ENCODE data around the gene LNX2. TPM values are rescaled to one million over a fixed set of nuclear protein-coding genes. Genes with fewer than 3 reads are reported as not detected.

LNX2 gene
- total RNA-seq, 2 experiments from 2014 or later: 6.8 to 9.7 TPM

- no peak overlapping the region for H3K4me2 ChIP-seq (ENCODE audit: low read length)
- no peak overlapping the region for H3K27ac ChIP-seq (ENCODE audit: low read depth, low read length, poor library complexity, severe bottlenecking)
- H3K79me2 ChIP-seq (ENCODE audit: insufficient read depth, low read depth, low read length): no peaks in the 10 kb centered on the region
- no peaks in the 10 kb centered on the region for H3K9me3 ChIP-seq (ENCODE audit: low read length)
- CTCF ChIA-PET (ENCODE audit: unreplicated experiment): no interaction called here
- TF ChIP-seq EZH2phosphoT487 (IDR thresholded peaks at IDR 0.05; ENCODE audit: borderline replicate concordance, low read depth, low read length) (no peak), CTCF (conservative IDR thresholded peaks at IDR 0.05; ENCODE audit: low read length) (no peak)
- H3K9me2 ChIP-seq (ENCODE audit: insufficient read depth, low read length): no peaks in the 10 kb centered on the region
- peaks cover 28% of the 10 kb centered on the region; the same call in 1 of the 2 replicates for H3K36me3 ChIP-seq (ENCODE audit: insufficient read depth, low read length)
- POLR2A ChIA-PET: interaction anchor here (0.6 to 2.1 kb wide), 2 partner anchors 10 to 432 kb away, joined by 3 to 6 read pairs; no protein-coding TSS in a partner anchor
- no peak overlapping the region for H3K4me3 ChIP-seq (ENCODE audit: low read depth, low read length, poor library complexity, severe bottlenecking)
- intact Hi-C loops (cut with micrococcal nuclease; ENCODE audit: unreplicated experiment): no loop called here
- no peaks in the 10 kb centered on the region for H3K4me1 ChIP-seq (ENCODE audit: insufficient read depth, low read length, poor library complexity, severe bottlenecking)
- H4K20me1 ChIP-seq (ENCODE audit: insufficient read depth, low read length): no peaks in the 10 kb centered on the region
- no peak overlapping the region for H2AFZ ChIP-seq (ENCODE audit: low read length)
- TSS peak; percentile 70 for BruUV-seq (replicated peaks)
- no peak for DNase-seq (ENCODE audit: low spot score)
Measured at GRCh38 chr13:27666951-27667350, 46.6 kb upstream of the LNX2 start.

GRCh38 chr13:27665761-27666160, 45.4 kb upstream of the LNX2 start:
- Histone ChIP-seq H3K9me3 (ENCODE audit: low read length) (no peaks in the 10 kb centered on the region), H3K4me1 (ENCODE audit: insufficient read depth, low read length, poor library complexity, severe bottlenecking) (no peaks in the 10 kb centered on the region), H3K9me2 (ENCODE audit: insufficient read depth, low read length) (no peaks in the 10 kb centered on the region), H4K20me1 (ENCODE audit: insufficient read depth, low read length) (no peaks in the 10 kb centered on the region), H3K79me2 (ENCODE audit: insufficient read depth, low read depth, low read length) (no peaks in the 10 kb centered on the region), H3K4me3 (ENCODE audit: low read depth, low read length, poor library complexity, severe bottlenecking) (no peak overlapping the region), H3K36me3 (ENCODE audit: insufficient read depth, low read length) (peaks cover 28% of the 10 kb centered on the region; the same call in 1 of the 2 replicates), H2AFZ (ENCODE audit: low read length) (no peak overlapping the region), H3K27ac (ENCODE audit: low read depth, low read length, poor library complexity, severe bottlenecking) (no peak overlapping the region), H3K4me2 (ENCODE audit: low read length) (no peak overlapping the region)
- ChIA-PET POLR2A (interaction anchor here (2.1 kb wide), 1 partner anchor 11 kb away, joined by 6 read pairs; no protein-coding TSS in a partner anchor), CTCF (ENCODE audit: unreplicated experiment) (no interaction called here)
- BruUV-seq (replicated peaks): no TSS peak
- no peak for DNase-seq (ENCODE audit: low spot score)
- intact Hi-C loops (cut with micrococcal nuclease; ENCODE audit: unreplicated experiment): no loop called here
- TF ChIP-seq CTCF (conservative IDR thresholded peaks at IDR 0.05; ENCODE audit: low read length): no peak
- no peak for TF ChIP-seq EZH2phosphoT487 (IDR thresholded peaks at IDR 0.05; ENCODE audit: borderline replicate concordance, low read depth, low read length)

- POLR2A ChIA-PET: no interaction called here
- Histone ChIP-seq H3K9me3 (ENCODE audit: low read length) (no peaks in the 10 kb centered on the region), H3K4me3 (ENCODE audit: low read depth, low read length, poor library complexity, severe bottlenecking) (no peak overlapping the region), H2AFZ (ENCODE audit: low read length) (no peak overlapping the region), H3K4me1 (ENCODE audit: insufficient read depth, low read length, poor library complexity, severe bottlenecking) (no peaks in the 10 kb centered on the region), H4K20me1 (ENCODE audit: insufficient read depth, low read length) (no peaks in the 10 kb centered on the region), H3K27ac (ENCODE audit: low read depth, low read length, poor library complexity, severe bottlenecking) (no peak overlapping the region), H3K4me2 (ENCODE audit: low read length) (no peak overlapping the region), H3K79me2 (ENCODE audit: insufficient read depth, low read depth, low read length) (no peaks in the 10 kb centered on the region), H3K36me3 (ENCODE audit: insufficient read depth, low read length) (peaks cover 32% of the 10 kb centered on the region; the same call in 1 of the 2 replicates), H3K9me2 (ENCODE audit: insufficient read depth, low read length) (no peaks in the 10 kb centered on the region)
- TF ChIP-seq CTCF (conservative IDR thresholded peaks at IDR 0.05; ENCODE audit: low read length) (0 out of 2 replicates have a peak, but pooled peaks have one; percentile 17), EZH2phosphoT487 (IDR thresholded peaks at IDR 0.05; ENCODE audit: borderline replicate concordance, low read depth, low read length) (no peak)
- intact Hi-C loops (cut with micrococcal nuclease; ENCODE audit: unreplicated experiment): no loop called here
- CTCF ChIA-PET (ENCODE audit: unreplicated experiment): no interaction called here
- DNase-seq (ENCODE audit: low spot score): no peak
- BruUV-seq (replicated peaks): no TSS peak
Measured at GRCh38 chr13:27665333-27665732, 45.0 kb upstream of the LNX2 start.

Measured in OCI-LY7 (cell line).